WTC11 (cell line): ENCODE data around the gene KLHL25. TPM values are rescaled to one million over a fixed set of nuclear protein-coding genes. Genes with fewer than 3 reads are reported as not detected.
A peak's percentile ranks its signal among the peaks of the same experiment; 100 is the strongest.

Experiments used
- ATAC-seq: fragments of 200-7000 bp; cut with Tn5 transposase; 2 replicates; pipeline ENCODE4 v1.10.0; 2021; ENCODE audit warnings: mild to moderate bottlenecking, moderate library complexity
- CTCF ChIA-PET: fragments of 300-600 bp; sonication (Branson Sonifier 250); formaldehyde crosslinking; loops from one replicate; lab custom pipeline; 2021; ENCODE audit warnings: antibody characterized with exemption; lab: Charles Lee
- POLR2A ChIA-PET: fragments of 350-600 bp; sonication (Branson Sonifier 250); formaldehyde crosslinking; loops from one replicate; lab custom pipeline; 2021; ENCODE audit warnings: antibody characterized with exemption; lab: Charles Lee
- DNase-seq: peaks from one replicate; pipeline ENCODE4 v3.0.0; 2021; ENCODE audit warnings: low spot score
- H3K27ac Mint-ChIP-seq: 2 replicates; pipeline ENCODE4 v1.8.0; 2021; ENCODE audit warnings: mixed read lengths
- H3K27me3 Mint-ChIP-seq: 2 replicates; pipeline ENCODE4 v1.8.0; 2021; ENCODE audit warnings: low read depth, mild to moderate bottlenecking, moderate library complexity, mixed read lengths
- H3K36me3 Mint-ChIP-seq: 2 replicates; pipeline ENCODE4 v1.8.0; 2021; ENCODE audit warnings: mixed read lengths
- H3K4me1 Mint-ChIP-seq: 2 replicates; pipeline ENCODE4 v1.8.0; 2022; ENCODE audit warnings: mixed read lengths
- H3K4me3 Mint-ChIP-seq: 2 replicates; pipeline ENCODE4 v1.8.0; 2021; ENCODE audit warnings: mild to moderate bottlenecking, moderate library complexity, mixed read lengths
- H3K9me3 Mint-ChIP-seq: 2 replicates; pipeline ENCODE4 v1.8.0; 2021; ENCODE audit warnings: mixed read lengths
- CBFB ChIP-seq: sonication (generic); formaldehyde crosslinking; IDR thresholded peaks from 2 replicates; pipeline ENCODE4 v1.8.1; 2022; ENCODE audit warnings: mild to moderate bottlenecking, low read depth, missing genetic modification reagents
- EMX1 ChIP-seq: fragments of 250-450 bp; sonication (Bioruptor Pico); IDR thresholded peaks from 2 replicates; pipeline ENCODE4 v1.8.0; 2021; ENCODE audit warnings: mild to moderate bottlenecking
- ESRRA ChIP-seq: sonication (generic); formaldehyde crosslinking; IDR thresholded peaks from 2 replicates; pipeline ENCODE4 v1.8.1; 2022; ENCODE audit warnings: mild to moderate bottlenecking, missing genetic modification reagents, borderline replicate concordance
- JAZF1 ChIP-seq: fragments of 250-450 bp; sonication (Bioruptor Pico); IDR thresholded peaks from 2 replicates; pipeline ENCODE4 v1.9.0; 2021; ENCODE audit warnings: moderate library complexity, mild to moderate bottlenecking, inconsistent platforms
- MYBL2 ChIP-seq: sonication (generic); formaldehyde crosslinking; IDR thresholded peaks from 2 replicates; pipeline ENCODE4 v1.8.1; 2023; ENCODE audit warnings: mild to moderate bottlenecking, moderate library complexity, missing genetic modification reagents
- NR2C2 ChIP-seq: sonication (generic); formaldehyde crosslinking; IDR thresholded peaks from 2 replicates; pipeline ENCODE4 v1.8.0; 2022; ENCODE audit warnings: mild to moderate bottlenecking, missing genetic modification reagents
- RELA ChIP-seq: sonication (generic); formaldehyde crosslinking; IDR thresholded peaks from 2 replicates; pipeline ENCODE4 v1.8.1; 2022; ENCODE audit warnings: missing genetic modification reagents, mild to moderate bottlenecking, borderline replicate concordance
- SMAD3 ChIP-seq: sonication (generic); formaldehyde crosslinking; IDR thresholded peaks from 2 replicates; pipeline ENCODE4 v1.8.0; 2022; ENCODE audit warnings: missing genetic modification reagents, mild to moderate bottlenecking, borderline replicate concordance
- TEAD1 ChIP-seq: sonication (generic); formaldehyde crosslinking; IDR thresholded peaks from 2 replicates; pipeline ENCODE4 v1.8.0; 2022; ENCODE audit warnings: mild to moderate bottlenecking, missing genetic modification reagents
- TP53 ChIP-seq: sonication (generic); formaldehyde crosslinking; IDR thresholded peaks from 2 replicates; pipeline ENCODE4 v1.8.1; 2023; ENCODE audit warnings: mild to moderate bottlenecking, missing genetic modification reagents
- ZNF121 ChIP-seq: sonication (generic); formaldehyde crosslinking; IDR thresholded peaks from 2 replicates; pipeline ENCODE4 v1.8.0; 2023; ENCODE audit warnings: missing genetic modification reagents
- ZNF416 ChIP-seq: fragments of 250-450 bp; sonication (Bioruptor Pico); IDR thresholded peaks from 2 replicates; pipeline ENCODE4 v1.9.0; 2021; ENCODE audit warnings: mild to moderate bottlenecking, inconsistent platforms
- total RNA-seq: library from RNA; stranded (reverse); gene quantifications from 3 replicates; pipeline ENCODE4 v1.2.3, GENCODE V29; 2021
- TF ChIP-seq, protein P1 (sequence below): fragments of 250-450 bp; sonication (Bioruptor Pico); IDR thresholded peaks from 2 replicates; pipeline ENCODE4 v1.9.0; 2021; ENCODE audit warnings: mild to moderate bottlenecking
- TF ChIP-seq, protein P2 (sequence below): fragments of 250-450 bp; sonication (Bioruptor Pico); IDR thresholded peaks from 2 replicates; pipeline ENCODE4 v1.8.0; 2021; ENCODE audit warnings: mild to moderate bottlenecking
- TF ChIP-seq, protein P3 (sequence below): sonication (generic); formaldehyde crosslinking; IDR thresholded peaks from 2 replicates; pipeline ENCODE4 v1.8.1; 2022; ENCODE audit warnings: low read depth, mild to moderate bottlenecking, moderate library complexity, missing genetic modification reagents, borderline replicate concordance
- TF ChIP-seq, protein P4 (sequence below): sonication (generic); formaldehyde crosslinking; IDR thresholded peaks from 2 replicates; pipeline ENCODE4 v1.8.1; 2022; ENCODE audit warnings: mild to moderate bottlenecking, moderate library complexity, missing genetic modification reagents
- TF ChIP-seq, protein P5 (sequence below): sonication (generic); formaldehyde crosslinking; IDR thresholded peaks from 2 replicates; pipeline ENCODE4 v1.8.1; 2023; ENCODE audit warnings: mild to moderate bottlenecking, missing genetic modification reagents
- TF ChIP-seq, protein P6 (sequence below): sonication (generic); formaldehyde crosslinking; conservative IDR thresholded peaks from 2 replicates; pipeline ENCODE4 v1.8.1; 2022; ENCODE audit warnings: mild to moderate bottlenecking, missing genetic modification reagents
- TF ChIP-seq, protein P7 (sequence below): sonication (generic); formaldehyde crosslinking; IDR thresholded peaks from 2 replicates; pipeline ENCODE4 v1.8.0; 2022; ENCODE audit warnings: mild to moderate bottlenecking, missing genetic modification reagents

The KLHL25 gene
- total RNA-seq, 1 experiment from 2014 or later = 14.1 TPM

DNA sequence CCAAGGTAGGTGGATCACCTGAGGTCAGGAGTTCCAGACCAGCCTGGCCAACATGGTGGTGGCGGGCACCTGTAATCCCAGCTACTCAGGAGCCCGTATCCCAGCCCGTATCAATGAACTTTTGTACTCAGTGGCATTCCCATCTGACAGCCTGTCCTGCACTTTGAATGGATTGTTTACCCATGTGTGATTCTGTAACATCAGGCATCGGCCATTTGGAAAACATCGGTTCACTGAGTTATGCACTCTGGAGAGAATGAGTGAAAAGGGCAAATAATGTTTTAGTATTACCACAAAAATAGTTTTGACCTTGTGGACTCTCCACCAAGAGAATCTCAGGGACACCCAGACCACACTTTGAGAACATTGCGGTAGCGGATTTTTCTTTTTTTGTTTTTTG is 13.6 kb downstream of the KLHL25 start (continued):
- TF ChIP-seq ZNF416 = no peak
- TF ChIP-seq, protein P1, sequence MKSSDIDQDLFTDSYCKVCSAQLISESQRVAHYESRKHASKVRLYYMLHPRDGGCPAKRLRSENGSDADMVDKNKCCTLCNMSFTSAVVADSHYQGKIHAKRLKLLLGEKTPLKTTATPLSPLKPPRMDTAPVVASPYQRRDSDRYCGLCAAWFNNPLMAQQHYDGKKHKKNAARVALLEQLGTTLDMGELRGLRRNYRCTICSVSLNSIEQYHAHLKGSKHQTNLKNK (CRISPR knock-in tag) = no peak
- no peak for TF ChIP-seq NR2C2 (CRISPR knock-in tag)
- no peak for TF ChIP-seq SMAD3 (CRISPR knock-in tag)

DNA sequence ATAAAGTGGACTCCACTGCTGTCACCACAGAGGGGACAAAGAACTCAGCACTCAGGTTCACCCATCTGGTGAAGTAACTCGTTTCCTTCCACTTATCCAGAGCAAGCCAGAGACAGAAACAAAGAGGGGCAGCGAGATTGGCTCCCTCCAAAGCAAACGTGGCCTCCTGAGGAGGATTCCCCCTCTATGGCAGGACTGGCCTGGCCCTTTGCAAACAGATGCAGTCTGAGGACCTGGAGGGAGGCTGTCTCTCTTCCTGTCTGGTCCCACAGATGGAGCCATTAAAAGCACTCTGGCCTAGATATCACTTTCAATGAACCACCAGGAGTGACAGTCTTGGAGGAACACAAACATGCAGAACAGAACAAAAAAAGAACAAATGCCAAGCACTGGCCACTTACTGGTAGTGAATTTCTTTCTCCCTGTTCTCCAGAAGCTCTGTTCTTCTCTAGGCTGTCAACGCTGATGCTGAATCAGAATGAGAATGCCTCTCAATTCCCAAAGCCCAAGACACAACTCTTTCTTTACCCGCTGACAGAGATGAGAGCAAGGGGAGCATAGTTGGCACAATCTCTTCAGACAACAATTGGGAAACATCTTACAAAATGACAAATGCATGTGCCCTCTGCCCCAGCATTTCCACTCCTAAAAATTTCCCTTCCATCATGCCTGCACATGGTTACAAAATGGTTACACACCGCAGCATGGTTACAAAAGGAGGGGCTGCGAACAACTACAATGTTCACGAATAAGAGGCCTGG is 14.3 kb downstream of the KLHL25 start:
- Mint-ChIP-seq H3K27ac (peak overlapping the region; percentile 10; the same call in 1 of the 2 replicates), H3K4me3 (no peak overlapping the region), H3K27me3 (no peaks in the 10 kb centered on the region), H3K4me1 (peaks cover 42% of the 10 kb centered on the region), H3K9me3 (no peaks in the 10 kb centered on the region), H3K36me3 (no peaks in the 10 kb centered on the region)
- TF ChIP-seq, protein P2, sequence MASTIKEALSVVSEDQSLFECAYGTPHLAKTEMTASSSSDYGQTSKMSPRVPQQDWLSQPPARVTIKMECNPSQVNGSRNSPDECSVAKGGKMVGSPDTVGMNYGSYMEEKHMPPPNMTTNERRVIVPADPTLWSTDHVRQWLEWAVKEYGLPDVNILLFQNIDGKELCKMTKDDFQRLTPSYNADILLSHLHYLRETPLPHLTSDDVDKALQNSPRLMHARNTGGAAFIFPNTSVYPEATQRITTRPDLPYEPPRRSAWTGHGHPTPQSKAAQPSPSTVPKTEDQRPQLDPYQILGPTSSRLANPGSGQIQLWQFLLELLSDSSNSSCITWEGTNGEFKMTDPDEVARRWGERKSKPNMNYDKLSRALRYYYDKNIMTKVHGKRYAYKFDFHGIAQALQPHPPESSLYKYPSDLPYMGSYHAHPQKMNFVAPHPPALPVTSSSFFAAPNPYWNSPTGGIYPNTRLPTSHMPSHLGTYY (CRISPR knock-in tag) = no peak
- TF ChIP-seq, protein P3, sequence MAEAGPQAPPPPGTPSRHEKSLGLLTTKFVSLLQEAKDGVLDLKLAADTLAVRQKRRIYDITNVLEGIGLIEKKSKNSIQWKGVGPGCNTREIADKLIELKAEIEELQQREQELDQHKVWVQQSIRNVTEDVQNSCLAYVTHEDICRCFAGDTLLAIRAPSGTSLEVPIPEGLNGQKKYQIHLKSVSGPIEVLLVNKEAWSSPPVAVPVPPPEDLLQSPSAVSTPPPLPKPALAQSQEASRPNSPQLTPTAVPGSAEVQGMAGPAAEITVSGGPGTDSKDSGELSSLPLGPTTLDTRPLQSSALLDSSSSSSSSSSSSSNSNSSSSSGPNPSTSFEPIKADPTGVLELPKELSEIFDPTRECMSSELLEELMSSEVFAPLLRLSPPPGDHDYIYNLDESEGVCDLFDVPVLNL (CRISPR knock-in tag) = no peak
- ChIA-PET CTCF (no interaction called here), POLR2A (no interaction called here)
- DNase-seq (no peak), ATAC-seq (no peak)

DNA sequence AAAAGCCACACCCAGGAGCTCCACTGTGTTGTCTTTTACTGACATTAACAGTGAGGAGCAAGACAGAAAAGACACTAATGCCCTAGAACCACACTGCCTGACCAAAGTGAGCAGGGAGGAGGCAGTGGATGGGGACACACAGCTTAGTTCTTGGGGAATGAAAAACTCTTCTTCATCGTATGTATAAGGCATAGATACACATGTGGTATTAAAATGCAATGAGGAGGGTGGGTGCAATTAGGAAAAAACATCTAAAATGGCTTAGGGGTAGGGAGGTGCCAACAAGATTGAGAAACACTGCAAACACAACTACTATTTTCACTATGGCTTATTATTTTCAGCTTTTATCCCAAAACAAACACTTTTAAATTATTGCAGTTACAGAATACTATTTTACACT is 15.5 kb downstream of the KLHL25 start:
- H3K9me3 Mint-ChIP-seq = no peaks in the 10 kb centered on the region
- peaks cover 40% of the 10 kb centered on the region for H3K4me1 Mint-ChIP-seq
- no peak for DNase-seq
- no peak overlapping the region for H3K4me3 Mint-ChIP-seq
- CTCF ChIA-PET = interaction anchor here (0.8 kb wide), 1 partner anchor 61 kb away, joined by 3 read pairs; no protein-coding TSS in a partner anchor
- POLR2A ChIA-PET = interaction anchor here (1.5 kb wide), 1 partner anchor 10 kb away, joined by 3 read pairs; no protein-coding TSS in a partner anchor
- H3K27me3 Mint-ChIP-seq = no peaks in the 10 kb centered on the region
- no peak overlapping the region for H3K27ac Mint-ChIP-seq
- ATAC-seq = no peak
- TF ChIP-seq, protein P4, sequence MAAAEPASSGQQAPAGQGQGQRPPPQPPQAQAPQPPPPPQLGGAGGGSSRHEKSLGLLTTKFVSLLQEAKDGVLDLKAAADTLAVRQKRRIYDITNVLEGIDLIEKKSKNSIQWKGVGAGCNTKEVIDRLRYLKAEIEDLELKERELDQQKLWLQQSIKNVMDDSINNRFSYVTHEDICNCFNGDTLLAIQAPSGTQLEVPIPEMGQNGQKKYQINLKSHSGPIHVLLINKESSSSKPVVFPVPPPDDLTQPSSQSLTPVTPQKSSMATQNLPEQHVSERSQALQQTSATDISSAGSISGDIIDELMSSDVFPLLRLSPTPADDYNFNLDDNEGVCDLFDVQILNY (CRISPR knock-in tag) = no peak
- no peak for TF ChIP-seq MYBL2 (CRISPR knock-in tag)
- no peak for TF ChIP-seq ZNF121 (CRISPR knock-in tag)
- TF ChIP-seq TEAD1 (CRISPR knock-in tag) = no peak
- TF ChIP-seq, protein P5, sequence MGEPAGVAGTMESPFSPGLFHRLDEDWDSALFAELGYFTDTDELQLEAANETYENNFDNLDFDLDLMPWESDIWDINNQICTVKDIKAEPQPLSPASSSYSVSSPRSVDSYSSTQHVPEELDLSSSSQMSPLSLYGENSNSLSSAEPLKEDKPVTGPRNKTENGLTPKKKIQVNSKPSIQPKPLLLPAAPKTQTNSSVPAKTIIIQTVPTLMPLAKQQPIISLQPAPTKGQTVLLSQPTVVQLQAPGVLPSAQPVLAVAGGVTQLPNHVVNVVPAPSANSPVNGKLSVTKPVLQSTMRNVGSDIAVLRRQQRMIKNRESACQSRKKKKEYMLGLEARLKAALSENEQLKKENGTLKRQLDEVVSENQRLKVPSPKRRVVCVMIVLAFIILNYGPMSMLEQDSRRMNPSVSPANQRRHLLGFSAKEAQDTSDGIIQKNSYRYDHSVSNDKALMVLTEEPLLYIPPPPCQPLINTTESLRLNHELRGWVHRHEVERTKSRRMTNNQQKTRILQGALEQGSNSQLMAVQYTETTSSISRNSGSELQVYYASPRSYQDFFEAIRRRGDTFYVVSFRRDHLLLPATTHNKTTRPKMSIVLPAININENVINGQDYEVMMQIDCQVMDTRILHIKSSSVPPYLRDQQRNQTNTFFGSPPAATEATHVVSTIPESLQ (CRISPR knock-in tag) = no peak
- no peak for TF ChIP-seq EMX1 (CRISPR knock-in tag)
- no peak for TF ChIP-seq RELA (CRISPR knock-in tag)
- no peak for TF ChIP-seq CBFB
- no peak for TF ChIP-seq TP53 (CRISPR knock-in tag)
- TF ChIP-seq, protein P6, sequence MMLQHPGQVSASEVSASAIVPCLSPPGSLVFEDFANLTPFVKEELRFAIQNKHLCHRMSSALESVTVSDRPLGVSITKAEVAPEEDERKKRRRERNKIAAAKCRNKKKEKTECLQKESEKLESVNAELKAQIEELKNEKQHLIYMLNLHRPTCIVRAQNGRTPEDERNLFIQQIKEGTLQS (CRISPR knock-in tag) = no peak
- TF ChIP-seq ZNF416 = no peak
- no peak for TF ChIP-seq JAZF1 (CRISPR knock-in tag)
- TF ChIP-seq, protein P7, sequence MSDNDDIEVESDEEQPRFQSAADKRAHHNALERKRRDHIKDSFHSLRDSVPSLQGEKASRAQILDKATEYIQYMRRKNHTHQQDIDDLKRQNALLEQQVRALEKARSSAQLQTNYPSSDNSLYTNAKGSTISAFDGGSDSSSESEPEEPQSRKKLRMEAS (CRISPR knock-in tag) = no peak
- TF ChIP-seq ESRRA (CRISPR knock-in tag) = no peak
- H3K36me3 Mint-ChIP-seq = no peaks in the 10 kb centered on the region
